GM12865 (cell line): ENCODE results near the gene BARX2.

Experiments used
- DNase-seq: peaks from one replicate; pipeline ENCODE4 v3.0.0; 2010; ENCODE audit warnings: low read depth
- H3K4me3 ChIP-seq: 2 replicates; pipeline ENCODE4 v1.5.1; 2011; ENCODE audit warnings: mild to moderate bottlenecking, low read depth, low read length, control low read depth
- TF ChIP-seq, protein P1 (sequence below): IDR thresholded peaks from 2 replicates; pipeline ENCODE4 v1.5.1; 2011; ENCODE audit warnings: low read length, control low read depth, low read depth, inconsistent platforms; ENCODE audit not compliant: insufficient read depth; ENCODE audit errors: missing control alignments

Gene BARX2

DNA sequence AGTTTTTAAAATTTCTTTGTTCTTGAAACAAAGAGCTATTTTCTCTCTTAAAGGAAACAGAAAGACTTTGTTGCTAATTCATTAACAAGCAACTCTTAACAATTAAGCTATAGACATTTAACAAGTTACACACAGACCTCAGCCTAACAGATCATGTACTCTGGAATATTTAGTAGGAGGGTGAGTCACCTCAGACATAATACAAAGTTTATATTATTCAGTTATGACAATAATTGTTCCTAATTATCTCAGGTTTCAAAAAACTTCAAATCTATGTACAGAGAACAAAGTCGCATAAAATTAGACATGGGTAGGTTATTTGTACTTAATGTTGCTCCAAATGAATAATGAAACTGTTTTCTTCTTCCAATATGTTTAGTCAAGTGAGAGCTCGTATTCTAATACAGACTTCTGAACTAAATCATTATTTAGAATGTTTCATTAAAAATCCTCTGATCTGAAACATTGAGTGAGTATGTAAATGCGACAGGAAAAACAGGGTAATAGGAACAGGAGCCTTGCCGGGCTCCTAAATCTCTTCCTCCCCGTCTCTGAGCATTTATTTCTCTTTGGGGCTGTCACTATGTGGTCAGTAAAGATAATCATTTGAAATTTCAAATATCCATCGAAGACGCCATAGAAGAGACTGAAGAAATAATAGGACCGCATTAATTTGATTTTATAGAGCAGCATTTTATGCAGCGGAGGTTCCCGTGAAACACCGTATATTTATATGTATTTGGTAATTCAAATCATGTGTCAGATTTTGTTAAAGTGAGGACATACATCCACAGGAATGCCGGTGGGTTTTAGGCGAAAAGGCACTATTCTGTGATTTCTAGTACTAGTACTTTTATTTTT is 8.7 kb upstream of the BARX2 start:
- no peak overlapping the region for H3K4me3 ChIP-seq
- TF ChIP-seq, protein P1, sequence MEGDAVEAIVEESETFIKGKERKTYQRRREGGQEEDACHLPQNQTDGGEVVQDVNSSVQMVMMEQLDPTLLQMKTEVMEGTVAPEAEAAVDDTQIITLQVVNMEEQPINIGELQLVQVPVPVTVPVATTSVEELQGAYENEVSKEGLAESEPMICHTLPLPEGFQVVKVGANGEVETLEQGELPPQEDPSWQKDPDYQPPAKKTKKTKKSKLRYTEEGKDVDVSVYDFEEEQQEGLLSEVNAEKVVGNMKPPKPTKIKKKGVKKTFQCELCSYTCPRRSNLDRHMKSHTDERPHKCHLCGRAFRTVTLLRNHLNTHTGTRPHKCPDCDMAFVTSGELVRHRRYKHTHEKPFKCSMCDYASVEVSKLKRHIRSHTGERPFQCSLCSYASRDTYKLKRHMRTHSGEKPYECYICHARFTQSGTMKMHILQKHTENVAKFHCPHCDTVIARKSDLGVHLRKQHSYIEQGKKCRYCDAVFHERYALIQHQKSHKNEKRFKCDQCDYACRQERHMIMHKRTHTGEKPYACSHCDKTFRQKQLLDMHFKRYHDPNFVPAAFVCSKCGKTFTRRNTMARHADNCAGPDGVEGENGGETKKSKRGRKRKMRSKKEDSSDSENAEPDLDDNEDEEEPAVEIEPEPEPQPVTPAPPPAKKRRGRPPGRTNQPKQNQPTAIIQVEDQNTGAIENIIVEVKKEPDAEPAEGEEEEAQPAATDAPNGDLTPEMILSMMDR, result no peak
- DNase-seq, result no peak

DNA sequence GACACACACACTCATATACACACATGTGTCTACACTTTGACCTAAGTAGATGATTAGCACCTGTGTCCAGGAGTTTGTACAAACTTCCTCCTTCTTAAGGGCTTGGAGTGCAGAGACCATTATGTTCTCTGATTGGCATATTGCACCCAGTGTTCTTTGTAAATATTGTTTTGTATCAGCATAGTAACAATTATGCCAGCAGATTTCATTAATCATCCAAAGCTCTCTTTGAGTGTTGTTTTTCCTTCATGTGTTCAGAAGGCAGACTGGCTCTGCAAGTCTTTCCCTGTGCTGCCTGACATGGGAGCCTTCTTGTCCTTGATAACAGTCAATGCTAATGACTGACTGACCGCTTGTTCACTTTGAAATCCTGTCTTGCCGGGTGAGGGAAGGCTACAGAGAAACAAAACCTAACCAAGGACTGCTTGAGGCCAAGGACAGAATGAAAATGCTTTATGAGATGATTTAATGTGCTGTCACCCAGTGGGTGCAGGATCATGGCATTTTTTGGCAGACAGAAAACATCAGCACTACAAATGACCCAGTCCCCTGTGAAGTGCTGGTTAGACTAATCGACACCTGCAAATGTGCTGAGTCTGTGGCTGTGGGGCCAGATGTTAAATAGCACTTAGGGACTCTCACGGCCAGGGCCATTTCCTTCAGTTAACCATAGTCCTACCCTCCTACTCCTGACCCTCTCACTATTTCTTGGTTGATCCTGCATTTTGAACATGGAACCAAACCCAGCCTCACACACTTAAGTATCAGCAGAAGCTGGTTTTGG is 6.6 kb upstream of the BARX2 start:
- no peak for DNase-seq
- no peak overlapping the region for H3K4me3 ChIP-seq
- TF ChIP-seq, protein P1, result no peak

DNA sequence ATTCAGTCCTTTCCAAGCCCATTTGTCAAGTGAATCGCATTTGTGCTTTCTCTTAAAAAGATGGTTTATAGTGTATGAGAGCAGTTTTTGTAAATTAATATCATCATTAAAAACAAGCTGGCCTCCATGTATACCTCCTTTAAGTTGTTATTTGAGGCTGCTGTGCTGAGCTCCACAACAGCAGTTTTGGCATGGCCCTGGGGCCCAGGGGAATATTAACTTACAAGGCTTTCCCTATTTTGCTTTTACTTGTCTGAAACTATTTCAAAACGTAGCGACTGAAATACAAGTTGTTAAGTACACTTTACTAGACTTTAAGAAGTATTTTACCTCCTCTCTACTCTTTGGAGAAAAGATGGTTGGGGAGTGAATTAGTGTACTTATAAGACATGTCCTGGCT is 4.9 kb upstream of the BARX2 start:
- H3K4me3 ChIP-seq, result no peak overlapping the region
- TF ChIP-seq, protein P1, result no peak
- no peak for DNase-seq

DNA sequence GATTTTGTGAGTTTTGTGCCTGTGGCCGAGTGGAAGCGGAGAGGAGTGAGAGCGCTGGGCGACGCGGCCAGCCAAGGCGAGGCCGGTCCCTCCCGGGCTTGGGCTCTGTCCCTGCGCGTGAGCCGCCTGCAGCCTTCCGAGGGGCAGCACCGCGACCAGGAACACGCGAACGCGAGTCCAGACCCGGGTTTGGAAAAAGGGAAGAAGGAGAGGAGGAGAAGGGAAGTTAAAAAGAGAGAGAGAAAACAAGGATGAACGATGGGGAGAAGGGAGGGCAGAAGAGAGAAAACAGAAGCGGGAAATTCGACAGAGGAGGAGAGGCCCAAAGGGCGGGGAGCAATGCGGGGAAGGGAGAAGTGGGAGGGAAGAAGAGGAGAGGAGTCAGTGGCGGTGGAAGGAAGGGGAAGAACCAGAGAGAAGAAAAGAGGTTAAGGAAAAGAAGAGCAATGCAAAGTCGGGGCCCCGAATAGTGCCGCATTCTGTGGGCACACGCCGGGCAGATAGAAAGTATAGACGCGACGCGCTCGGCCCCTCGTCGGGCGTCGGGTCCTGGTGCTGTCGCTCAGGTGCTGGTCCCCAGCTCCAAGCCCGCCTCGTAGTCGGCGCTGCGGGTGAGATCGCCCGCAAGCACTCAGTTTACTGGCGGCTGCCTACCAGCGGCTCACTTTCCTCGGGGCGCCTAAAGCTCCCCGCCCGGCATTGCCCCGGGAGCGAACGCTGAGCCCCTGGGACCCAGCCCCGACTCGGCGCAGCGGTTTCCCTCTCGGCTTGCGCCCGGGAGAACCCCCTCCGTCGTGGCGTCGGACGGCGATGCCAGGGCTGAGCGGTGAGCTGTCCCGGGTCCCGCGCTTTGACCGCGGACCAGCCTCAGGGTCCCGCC is 2.8 kb upstream of the BARX2 start:
- DNase-seq, result no peak
- no peak overlapping the region for H3K4me3 ChIP-seq
- TF ChIP-seq, protein P1, result no peak

DNA sequence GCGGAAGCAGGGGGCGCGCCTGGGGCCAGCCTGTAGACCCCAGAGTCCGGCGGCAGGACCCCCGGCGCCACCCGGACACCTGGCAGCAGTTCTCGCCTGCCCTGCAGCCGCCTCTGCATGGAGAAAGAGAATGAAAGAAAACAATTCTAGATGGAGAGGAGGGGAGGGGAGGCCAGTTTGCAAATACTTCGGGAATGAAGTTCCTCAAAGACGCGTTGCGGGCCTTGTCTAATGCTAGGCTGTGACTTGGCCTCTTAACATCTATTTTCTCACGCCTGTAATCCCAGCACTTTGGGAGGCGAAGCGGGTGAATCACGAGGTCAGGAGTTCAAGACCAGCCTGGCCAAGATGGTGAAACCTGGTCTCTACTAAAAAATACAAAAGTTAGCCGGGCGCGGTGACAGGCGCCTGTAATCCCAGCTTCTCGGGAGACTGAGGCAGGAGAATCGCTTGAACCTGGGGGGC is 2.1 kb upstream of the BARX2 start:
- TF ChIP-seq, protein P1, result no peak
- DNase-seq, result no peak
- H3K4me3 ChIP-seq, result no peak overlapping the region
